Keratinocyte (primary cell): ENCODE data around the gene KLHL14.

ENCODE experiments used
- EZH2 ChIP-seq: IDR thresholded peaks from one replicate; pipeline ENCODE4 v1.6.1; 2012; ENCODE audit warnings: inconsistent platforms, mild to moderate bottlenecking, low read length, moderate library complexity
- TF ChIP-seq, protein P1 (sequence below), 3 experiments: IDR thresholded peaks in 1 of 3; conservative IDR thresholded peaks in 1 of 3; optimal IDR thresholded peaks in 1 of 3; 2 replicates in 2 of 3; 3 replicates in 1 of 3; pipeline versions ENCODE3 to v1.5.1; 2011; ENCODE audit warnings: low read length in 3 of 3, mild to moderate bottlenecking in 3 of 3, moderate library complexity in 2 of 3, control low read depth in 1 of 3, inconsistent platforms in 1 of 3; ENCODE audit not compliant: insufficient read depth in 2 of 3; ENCODE audit errors: extremely low read depth in 1 of 3

DNA sequence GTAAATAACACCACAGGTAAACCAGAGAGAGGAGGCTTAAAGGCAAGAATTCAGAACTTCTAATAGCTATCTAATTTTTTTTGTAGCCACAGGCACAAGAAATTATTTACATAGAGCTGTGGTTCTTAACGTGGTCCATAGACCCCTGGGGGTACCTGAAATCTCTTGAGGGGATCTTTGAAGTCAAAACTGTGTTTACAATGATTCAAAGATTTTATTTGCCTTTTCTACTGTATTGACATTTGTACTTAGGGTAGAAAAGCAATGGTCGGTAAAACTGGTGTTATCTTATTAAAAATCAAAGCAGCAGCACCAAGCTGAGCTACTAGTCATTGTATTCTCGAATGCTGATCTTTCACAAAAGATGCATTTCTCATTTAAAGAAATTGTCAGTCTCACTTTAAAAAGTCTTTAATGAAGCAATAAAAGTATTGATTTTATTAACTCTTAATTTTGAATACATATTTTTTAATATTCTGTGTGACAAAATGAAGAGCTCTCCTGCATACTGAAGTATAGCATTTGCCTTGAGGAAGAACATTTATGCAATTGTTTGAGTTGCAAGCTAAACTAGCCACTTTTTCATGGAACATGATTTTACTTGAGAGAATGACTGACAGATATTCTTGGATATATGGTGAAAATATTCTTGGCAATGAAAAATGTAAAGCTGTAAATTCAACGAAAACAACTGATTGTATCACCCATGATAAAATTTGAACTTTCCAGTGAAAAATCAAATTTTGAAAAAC, 25.6 kb upstream of the KLHL14 start:
- TF ChIP-seq, protein P1, sequence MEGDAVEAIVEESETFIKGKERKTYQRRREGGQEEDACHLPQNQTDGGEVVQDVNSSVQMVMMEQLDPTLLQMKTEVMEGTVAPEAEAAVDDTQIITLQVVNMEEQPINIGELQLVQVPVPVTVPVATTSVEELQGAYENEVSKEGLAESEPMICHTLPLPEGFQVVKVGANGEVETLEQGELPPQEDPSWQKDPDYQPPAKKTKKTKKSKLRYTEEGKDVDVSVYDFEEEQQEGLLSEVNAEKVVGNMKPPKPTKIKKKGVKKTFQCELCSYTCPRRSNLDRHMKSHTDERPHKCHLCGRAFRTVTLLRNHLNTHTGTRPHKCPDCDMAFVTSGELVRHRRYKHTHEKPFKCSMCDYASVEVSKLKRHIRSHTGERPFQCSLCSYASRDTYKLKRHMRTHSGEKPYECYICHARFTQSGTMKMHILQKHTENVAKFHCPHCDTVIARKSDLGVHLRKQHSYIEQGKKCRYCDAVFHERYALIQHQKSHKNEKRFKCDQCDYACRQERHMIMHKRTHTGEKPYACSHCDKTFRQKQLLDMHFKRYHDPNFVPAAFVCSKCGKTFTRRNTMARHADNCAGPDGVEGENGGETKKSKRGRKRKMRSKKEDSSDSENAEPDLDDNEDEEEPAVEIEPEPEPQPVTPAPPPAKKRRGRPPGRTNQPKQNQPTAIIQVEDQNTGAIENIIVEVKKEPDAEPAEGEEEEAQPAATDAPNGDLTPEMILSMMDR (optimal IDR thresholded peaks at IDR 0.05 in 1 of 3, IDR thresholded peaks at IDR 0.05 in 1 of 3, conservative IDR thresholded peaks at IDR 0.05 in 1 of 3; ENCODE audit: extremely low read depth in 1 of 3, insufficient read depth in 2 of 3, low read length in 3 of 3) = no peak
- no peak for TF ChIP-seq EZH2
